HG02798 (cell line): ENCODE results near the gene NXPH2.

Experiments
- ATAC-seq: cut with Tn5 transposase; IDR thresholded peaks from one replicate; pipeline ENCODE4 v1.9.1; 2021; ENCODE audit warnings: mild to moderate bottlenecking; ENCODE audit not compliant: unreplicated experiment, poor library complexity

Gene NXPH2

DNA sequence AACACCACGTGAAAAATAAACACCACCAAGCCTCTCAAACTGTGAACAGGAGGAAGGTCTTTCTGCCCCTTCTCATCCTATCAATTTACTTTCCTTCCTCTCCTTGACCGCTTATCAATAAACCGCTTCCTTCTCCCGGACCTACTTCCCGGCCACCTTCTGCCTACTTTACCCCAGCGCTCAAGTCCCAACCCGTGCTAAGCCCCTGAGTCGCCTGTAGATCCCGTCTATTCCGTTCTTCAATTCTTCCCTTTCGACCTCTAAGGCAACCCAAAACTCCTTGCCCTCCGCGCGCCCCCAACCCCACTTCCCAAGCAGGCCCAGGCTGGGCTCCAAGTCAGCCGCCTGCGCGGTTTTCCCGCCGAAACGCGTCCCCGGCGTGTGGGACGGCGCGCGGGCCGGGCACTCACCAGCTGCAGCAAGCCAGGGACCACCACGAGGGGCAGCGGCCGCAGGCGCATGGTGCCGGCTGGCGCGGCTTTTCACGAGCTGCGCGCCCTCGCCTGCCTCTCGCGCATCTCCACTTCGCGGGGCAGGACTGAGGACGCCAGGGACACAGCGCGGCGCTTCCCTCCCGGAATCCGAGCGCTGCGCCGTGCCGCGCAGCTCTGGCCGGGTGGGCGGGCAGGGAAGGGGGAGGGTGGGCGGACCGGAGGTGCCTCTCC is at the start of gene NXPH2:
Gene NXPH2, minus strand, starts transcription at position 610 of the 665 bp plus-strand sequence. Its CDS starts 149 bp downstream, at position 461.
- no peak for ATAC-seq

DNA sequence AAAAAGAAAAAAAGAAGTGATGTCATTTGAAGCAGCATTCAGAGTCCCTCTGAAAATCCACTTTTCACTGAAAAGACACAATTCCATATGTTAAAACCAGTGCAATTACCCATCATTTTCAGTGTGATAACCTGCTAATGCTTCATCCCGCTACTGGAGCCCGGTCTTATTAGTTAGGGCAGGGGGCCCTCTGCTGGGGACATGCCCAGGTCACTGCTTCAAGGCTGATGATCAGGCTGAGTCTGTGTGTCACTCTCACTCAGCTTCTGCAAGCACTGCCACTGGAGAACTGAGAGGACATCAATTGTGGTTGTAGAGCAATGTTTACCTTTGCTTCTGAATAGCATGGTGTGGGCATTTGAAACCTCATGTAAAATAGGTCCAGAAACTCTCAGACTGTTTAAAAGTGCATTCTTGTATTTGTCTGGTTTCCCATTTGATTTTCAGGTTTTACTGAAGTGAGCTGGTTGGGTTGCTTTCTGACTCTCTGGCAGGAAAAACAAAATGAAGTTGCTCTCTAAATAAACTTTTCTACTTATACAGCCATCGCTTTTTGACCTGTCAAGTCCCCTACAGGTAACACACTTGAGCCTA is 49.2 kb upstream of the NXPH2 start:
- peak; percentile 70 for ATAC-seq

DNA sequence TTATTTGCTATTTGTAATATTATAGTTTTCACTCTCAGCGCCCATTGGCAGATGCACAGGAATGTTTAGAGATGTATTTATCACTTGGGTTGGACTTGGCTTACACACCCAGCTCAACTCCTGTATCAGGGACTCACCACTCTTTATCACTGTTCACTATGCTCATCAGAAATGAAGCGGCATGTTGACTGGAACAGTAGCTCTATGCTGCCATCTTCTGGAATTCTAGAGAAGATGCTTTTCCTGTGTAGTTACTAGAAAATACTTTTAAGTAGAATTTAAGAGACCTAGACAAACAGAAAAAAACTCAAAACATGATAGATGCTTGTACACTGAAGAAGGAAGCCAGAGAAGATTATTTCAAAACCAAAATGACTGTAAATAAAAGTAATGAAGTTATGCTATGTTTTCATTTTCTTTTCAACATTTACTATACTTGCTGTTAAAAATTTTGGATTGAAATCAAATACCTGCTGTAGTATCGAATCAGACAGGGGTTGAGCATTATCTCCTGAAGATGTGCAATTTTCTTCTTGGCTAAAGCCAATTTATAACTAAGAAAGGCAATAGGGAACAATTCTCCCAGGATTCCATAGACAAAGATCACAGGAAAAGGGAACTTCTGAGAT is 47.4 kb upstream of the NXPH2 start:
- ATAC-seq: peak; percentile 74

GRCh38 chr2:138823666-138824065 is 43.5 kb upstream of the NXPH2 start:
- ATAC-seq: no peak

DNA sequence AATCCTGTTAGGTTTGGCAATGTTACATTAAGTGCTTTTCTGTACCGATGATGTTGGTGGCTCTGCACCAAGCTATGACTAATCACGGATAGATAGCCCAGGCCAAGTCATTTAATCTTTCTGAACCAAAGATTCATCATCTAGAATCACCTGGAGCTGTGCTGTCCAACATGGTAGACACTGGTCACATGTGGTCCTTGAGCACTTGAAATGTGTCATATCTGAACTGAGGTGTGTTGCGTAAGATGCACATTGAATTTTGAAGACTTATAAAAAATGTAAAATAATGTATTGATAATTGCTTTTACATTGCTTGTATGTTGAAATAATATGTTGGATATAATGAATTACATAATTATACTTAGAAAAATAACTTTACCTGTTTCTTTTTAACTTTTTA is 39.8 kb upstream of the NXPH2 start:
- ATAC-seq: no peak

- ATAC-seq: no peak
These were observed 38.4 kb upstream of the NXPH2 start for GRCh38 chr2:138818556-138818955.

- ATAC-seq: peak; percentile 45
These were observed 34.1 kb upstream of the NXPH2 start for GRCh38 chr2:138814123-138814898.

GRCh38 chr2:138811431-138811830 is 31.2 kb upstream of the NXPH2 start:
- no peak for ATAC-seq

DNA sequence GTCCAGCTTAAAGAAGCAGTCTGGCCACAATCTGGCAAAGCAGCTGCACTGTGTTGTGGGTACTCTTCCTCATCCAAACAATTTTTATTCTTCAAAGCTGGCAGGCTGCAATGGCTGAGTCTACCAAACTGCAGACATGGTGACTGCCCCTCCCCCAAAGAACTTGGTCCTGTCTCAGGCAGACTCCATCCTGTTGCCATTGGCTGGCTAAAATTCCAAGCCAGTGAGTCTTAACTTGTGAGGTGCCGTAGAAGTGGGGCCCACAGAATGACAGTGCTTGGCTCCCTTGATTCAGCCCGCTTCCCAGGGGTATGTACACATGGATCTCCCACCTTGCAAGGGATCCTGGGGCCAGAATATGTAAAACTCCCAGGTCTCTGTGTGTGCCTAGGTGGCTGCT is 14.5 kb upstream of the NXPH2 start:
- ATAC-seq: no peak

- peak; percentile 55 for ATAC-seq
These were observed 7.0 kb upstream of the NXPH2 start for GRCh38 chr2:138787053-138787666.

DNA sequence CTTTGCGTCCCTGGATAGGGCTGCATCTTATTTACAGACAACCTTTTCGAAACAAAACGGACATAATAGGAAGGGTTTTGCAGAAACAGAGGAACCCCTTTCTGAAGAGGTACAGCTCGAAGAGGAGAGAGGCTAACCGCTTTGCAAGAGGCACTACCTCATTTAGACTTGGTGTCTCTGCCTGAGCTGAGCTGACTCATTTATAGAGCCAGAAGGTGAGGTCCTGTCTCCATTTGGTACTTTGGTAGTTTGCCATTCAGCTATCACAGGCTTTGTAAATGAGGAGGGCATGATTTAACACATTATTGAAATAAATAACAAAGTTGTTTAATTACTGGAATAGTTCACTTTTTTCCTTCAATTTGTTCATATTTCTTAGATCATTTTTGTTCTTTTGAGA is 2.2 kb upstream of the NXPH2 start:
- ATAC-seq: no peak

GRCh38 chr2:138780908-138781307 is 718 bp upstream of the NXPH2 start:
- no peak for ATAC-seq

DNA sequence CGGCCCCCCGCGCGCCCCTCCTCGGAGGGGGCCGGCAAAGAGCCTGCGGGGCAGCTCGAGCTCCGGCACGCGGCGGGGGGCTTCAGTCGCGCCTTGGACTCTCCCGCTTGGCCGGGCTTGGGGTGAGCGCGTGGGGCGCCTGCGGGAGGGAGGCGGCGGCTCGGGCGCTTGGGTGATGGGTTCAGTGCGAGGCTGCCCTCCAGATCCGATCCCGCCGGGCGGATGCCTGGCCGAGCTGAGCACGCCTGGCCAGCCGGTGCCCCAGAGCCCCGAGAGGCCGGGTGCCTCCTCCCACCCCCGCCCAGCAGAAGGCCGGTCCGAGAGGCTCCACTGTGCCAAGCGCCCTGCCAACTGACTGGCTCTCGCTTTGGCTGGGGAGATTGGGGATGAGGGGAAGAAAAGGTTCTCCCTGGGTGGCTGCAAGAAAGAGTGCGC is 273 bp upstream of the NXPH2 start:
- no peak for ATAC-seq

DNA sequence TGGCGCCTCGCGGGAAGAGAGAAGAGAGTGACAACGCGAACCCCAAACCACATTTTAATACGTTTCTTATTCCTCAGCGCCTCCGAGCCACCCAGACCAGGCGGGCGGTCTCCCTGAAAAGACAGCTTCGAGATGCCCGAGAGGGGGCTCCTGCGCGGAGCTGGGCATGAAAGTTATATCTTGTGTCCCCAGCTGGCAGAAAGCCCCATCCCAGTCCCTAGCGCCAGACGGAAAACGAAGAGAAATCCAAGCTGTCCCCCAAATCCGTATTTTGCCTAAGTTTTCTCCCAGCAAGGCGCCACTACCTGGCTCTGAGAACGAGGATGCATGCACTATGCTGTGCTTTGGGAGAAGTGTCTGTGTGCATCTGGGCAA is 797 bp downstream of the NXPH2 start:
- ATAC-seq: no peak

DNA sequence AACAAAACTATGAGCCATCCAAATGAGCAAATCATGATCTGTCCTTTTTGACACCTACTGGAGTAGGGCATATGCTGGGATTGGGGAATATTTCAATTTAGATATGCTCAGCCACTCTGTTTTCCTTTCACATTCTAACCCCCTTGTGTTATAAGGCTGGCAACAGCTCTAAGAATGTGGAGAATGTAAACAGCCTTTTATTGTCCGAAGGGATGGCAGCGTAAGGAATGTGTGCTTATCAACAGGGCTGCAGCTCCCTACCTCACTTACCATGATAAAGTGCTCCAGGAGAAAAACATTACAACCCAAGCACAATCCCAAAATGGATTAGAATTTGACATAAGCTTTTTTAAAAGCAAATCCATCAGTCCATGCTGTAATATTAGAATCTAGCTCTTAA is 2.2 kb downstream of the NXPH2 start:
- no peak for ATAC-seq

DNA sequence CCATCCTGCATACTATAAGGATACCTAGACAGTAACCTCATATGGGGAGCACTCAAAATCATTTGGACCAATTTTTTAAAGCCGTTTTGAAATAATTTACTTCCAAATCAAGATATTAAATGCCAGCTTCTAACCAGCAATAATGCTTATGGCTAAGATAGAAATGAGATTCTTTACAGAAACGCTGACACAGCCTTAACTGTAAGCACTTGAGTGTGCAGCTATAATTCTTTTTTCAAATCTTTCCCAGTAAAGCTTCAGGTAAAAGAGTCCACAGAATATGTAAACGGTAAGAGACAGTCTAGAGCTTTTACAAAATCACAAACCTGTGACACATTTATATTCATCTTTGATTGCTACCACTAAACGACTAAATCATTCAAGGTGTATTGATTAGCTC is 4.5 kb downstream of the NXPH2 start:
- no peak for ATAC-seq

DNA sequence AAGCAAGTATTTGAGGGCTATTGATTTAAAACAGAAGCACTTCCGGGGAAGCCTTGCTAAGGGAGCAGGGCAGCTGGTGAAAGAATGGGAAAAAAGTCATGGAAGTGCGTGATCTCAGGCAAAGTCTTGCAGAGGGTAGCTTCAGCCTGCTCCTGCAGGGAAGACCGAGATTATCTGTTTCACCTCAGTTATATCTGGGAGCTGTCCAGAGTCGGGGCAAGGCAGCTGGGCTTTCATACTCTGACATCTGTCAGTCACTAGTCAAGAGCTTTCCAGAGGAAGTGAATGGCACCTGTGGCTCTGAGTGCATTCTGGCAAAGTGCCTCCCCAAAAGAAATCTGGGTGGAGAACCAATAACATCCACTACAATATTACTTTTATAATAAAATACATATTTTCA is 8.7 kb downstream of the NXPH2 start:
- no peak for ATAC-seq

GRCh38 chr2:138767101-138767500 is 13.1 kb downstream of the NXPH2 start:
- no peak for ATAC-seq

DNA sequence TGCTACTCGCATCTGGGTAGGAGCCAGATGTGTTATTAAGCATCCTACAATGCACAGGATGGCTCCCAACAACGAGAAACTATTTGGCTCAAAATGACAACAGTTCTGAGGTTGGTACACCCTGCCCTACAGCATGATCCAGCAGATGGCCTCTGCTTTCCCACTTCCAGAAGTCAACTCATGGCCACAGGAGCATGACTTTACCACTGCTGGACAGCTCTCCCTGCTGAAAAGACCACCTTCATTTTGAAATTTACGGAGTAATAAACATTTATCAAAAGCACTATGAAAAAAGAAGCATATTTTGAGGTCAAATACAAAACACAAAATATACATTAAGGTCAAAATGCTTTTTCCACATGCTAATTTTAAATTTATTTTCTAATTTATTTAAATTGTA is 13.7 kb downstream of the NXPH2 start:
- ATAC-seq: no peak

- ATAC-seq: no peak
These were observed 16.2 kb downstream of the NXPH2 start for GRCh38 chr2:138763971-138764370.

- no peak for ATAC-seq
These were observed 17.7 kb downstream of the NXPH2 start for GRCh38 chr2:138762533-138762932.
